Hepatocyte (in vitro differentiated cells): ENCODE data around the gene DNLZ.

ENCODE experiments used
- EZH2 ChIP-seq: fragments of 200-600 bp; sonication (generic); IDR thresholded peaks from 2 replicates; pipeline ENCODE4 v1.6.1; 2016; ENCODE audit warnings: antibody characterized with exemption, mild to moderate bottlenecking, borderline replicate concordance
- TF ChIP-seq, protein P1 (sequence below): fragments of 200-600 bp; sonication (generic); IDR thresholded peaks from 2 replicates; pipeline ENCODE4 v1.5.1; 2016; ENCODE audit warnings: antibody characterized with exemption, mild to moderate bottlenecking; ENCODE audit not compliant: poor library complexity

DNA sequence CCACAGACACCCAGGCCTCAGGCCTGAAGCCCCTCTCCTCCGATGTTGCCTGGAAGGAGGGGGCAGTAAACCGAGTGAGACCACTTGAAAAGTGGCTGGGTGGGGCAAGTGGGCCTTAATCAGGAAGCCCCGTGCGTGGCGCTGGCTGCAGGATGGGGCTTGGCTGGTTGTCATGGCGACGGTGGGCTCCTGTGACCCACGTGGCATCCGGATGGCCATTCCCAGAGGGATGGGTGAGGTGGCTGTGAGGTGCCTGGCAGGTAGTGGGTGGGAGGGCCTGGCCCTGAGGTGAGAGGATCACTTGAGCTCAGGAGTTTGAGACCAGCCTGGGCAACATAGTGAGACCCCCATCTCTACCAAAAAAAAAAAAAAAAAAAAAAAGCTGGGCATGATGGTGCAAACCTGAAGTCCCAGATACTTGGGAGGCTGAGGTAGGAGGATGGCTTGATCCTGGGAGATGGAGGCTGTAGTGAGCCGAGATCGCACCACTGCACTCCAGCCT lies 31.0 kb downstream of the DNLZ start:
- TF ChIP-seq, protein P1, sequence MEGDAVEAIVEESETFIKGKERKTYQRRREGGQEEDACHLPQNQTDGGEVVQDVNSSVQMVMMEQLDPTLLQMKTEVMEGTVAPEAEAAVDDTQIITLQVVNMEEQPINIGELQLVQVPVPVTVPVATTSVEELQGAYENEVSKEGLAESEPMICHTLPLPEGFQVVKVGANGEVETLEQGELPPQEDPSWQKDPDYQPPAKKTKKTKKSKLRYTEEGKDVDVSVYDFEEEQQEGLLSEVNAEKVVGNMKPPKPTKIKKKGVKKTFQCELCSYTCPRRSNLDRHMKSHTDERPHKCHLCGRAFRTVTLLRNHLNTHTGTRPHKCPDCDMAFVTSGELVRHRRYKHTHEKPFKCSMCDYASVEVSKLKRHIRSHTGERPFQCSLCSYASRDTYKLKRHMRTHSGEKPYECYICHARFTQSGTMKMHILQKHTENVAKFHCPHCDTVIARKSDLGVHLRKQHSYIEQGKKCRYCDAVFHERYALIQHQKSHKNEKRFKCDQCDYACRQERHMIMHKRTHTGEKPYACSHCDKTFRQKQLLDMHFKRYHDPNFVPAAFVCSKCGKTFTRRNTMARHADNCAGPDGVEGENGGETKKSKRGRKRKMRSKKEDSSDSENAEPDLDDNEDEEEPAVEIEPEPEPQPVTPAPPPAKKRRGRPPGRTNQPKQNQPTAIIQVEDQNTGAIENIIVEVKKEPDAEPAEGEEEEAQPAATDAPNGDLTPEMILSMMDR: no peak
- TF ChIP-seq EZH2: no peak
